Measurements from ENCODE around the gene BPTF.
"Not testable (repeated sequence)": the region's sequence is repeated elsewhere in the genome, so short reads cannot be mapped to it uniquely, and the experiment has no call there.

The BPTF gene

DNA sequence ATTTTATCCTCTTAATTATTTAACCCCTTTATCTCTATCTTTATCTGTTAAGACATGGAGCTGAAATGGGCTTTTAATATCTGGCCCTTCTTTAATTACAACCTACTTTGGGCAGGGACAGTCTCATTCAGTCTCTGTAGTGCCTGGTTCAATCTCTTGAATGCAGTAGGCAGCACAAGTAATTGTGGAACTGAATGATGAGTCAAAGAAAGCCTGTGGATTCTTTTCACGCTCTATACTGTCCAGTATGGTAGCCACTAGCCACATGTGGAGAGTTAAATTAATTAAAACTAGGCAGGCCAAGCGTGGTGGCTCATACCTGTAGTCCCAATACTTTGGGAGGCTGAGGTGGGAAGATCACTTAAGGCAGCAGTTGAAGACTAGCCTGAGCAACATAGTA, 9.3 kb downstream of the BPTF start:
- H3K27ac ChIP-seq = no peak overlapping the region
- TF ChIP-seq CTCF (conservative IDR thresholded peaks at IDR 0.05) (no peak), ZFX (IDR thresholded peaks at IDR 0.05) (no peak)

DNA sequence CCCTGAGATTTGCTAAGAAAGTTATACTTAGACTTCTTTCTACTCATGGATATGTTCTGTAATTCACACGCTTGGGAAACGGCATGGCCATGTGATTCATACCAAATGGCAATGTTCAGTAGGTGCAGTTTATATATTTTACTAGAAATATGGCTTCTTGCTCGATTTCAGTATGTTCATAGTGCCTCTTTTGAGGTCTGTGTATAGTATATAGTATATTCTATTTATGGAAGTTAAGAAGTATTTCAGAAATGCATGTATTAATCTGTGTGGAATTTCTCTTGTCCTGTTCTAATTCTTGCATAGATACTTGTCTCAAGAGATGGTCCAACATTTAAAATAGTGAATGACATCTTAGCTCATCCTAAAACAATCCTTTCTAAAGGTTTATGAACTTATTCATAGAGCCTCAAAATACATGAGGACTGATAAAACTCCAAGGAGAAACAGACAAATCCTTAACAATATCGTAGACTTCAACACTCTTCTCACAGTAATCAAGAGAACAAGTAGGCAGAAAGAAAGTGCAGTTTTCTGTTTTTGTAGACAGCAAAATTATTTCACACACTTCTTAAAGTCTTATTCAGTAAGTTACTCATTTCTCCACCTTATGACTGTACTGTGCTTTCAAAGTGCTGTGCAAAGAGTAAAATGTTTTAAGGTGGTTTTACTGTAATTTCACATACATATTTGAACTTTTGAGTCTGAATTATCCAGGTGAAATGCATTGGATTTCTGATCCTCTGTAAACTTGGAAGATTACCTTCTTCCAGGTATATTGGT, 11.1 kb downstream of the BPTF start:
- TF ChIP-seq ZFX (IDR thresholded peaks at IDR 0.05) (no peak), CTCF (conservative IDR thresholded peaks at IDR 0.05) (no peak)

GRCh38 chr17:67837965-67838364, 12.7 kb downstream of the BPTF start:
- no peak overlapping the region for H3K27ac ChIP-seq
- TF ChIP-seq CTCF (conservative IDR thresholded peaks at IDR 0.05) (no peak), ZFX (IDR thresholded peaks at IDR 0.05) (no peak)

More for the DNA sequence above, 11.1 kb downstream of the BPTF start:
- H3K27ac ChIP-seq = no peak overlapping the region

DNA sequence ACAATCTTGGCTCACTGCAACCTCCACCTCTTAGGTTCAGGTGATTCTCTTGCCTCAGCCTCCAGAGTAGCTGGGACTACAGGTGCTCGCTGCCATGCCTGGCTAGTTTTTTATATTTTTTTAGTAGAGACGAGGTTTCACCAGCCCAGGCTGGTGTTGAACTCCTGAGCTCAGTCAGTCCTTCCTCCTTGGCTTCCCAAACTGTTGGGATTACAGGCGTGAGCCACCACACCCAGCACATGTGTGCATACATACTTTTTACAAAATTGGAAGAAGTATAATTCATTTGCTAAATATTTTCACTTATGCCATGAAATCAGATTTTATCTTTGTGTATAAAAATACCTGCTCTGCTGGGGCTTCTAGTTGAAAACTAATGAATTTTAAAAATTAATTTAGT, 13.2 kb downstream of the BPTF start:
- TF ChIP-seq ZFX (IDR thresholded peaks at IDR 0.05) = no peak
- TF ChIP-seq CTCF (conservative IDR thresholded peaks at IDR 0.05) = no peak
- H3K27ac ChIP-seq = no peak overlapping the region

GRCh38 chr17:67841992-67842391, 16.7 kb downstream of the BPTF start:
- no peak overlapping the region for H3K27ac ChIP-seq
- TF ChIP-seq CTCF (conservative IDR thresholded peaks at IDR 0.05) = no peak
- no peak for TF ChIP-seq ZFX (IDR thresholded peaks at IDR 0.05)

DNA sequence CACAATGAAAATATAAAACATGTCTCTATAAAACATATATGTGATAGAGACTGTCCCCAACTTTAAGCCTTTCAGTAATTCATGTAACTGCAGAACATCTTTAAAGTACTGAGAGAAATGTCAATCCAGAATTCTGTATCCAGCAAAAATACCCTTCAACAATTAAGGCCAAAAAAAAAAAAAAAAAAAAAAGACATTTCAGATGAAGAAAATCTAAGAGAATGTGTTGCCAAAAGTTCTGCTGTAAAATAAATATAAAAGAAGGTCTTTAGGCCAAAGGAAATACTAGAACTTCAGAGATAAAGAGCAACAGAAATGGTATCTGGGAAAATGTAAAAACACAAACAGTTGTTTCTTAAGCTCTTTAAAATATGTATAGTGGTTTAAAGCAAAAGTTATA, 17.3 kb downstream of the BPTF start:
- TF ChIP-seq CTCF (conservative IDR thresholded peaks at IDR 0.05) (no peak), ZFX (IDR thresholded peaks at IDR 0.05) (no peak)
- no peak overlapping the region for H3K27ac ChIP-seq

- TF ChIP-seq CTCF (conservative IDR thresholded peaks at IDR 0.05) (no peak), ZFX (IDR thresholded peaks at IDR 0.05) (no peak)
- no peak overlapping the region for H3K27ac ChIP-seq
Observed at GRCh38 chr17:67845374-67845773, 20.1 kb downstream of the BPTF start.

DNA sequence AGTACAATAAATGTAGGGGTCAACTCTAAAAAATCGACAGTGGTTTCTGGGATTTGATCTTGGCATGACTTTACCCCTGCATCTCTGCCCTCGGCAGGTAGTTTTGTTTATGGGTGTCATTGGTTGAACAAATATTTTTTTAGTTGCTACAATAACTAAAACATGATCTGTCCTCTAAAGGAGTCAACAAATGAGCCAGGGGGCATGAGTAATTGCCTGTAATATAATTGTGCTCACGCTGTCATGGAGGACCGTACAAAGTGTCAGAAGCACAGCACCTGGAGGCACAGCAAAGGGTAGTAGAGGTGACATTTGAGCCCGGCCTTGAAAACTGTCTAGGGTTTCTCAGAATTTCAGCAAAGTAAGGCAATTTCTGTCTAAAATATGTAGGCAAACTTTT, 22.9 kb downstream of the BPTF start:
- not testable (repeated sequence) for H3K27ac ChIP-seq

DNA sequence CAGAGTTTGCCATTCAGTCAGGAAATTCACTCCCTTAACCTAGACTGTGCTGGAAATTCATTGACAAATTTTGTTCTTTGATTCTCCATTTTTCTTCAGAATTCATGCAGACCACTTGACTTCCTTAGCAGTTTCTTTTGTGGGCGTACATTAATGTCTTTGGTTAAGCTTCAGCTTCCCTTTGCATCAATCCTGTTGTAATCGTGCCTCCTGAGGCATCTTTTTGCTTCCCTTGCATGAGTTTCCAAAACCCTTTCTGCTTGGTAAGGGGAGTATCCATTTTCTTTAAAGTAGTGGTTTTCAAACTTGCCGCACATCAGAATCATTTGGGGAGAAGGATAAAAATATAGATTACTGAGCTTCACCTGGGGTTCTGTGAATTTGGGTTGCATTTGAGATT, 23.5 kb downstream of the BPTF start:
- H3K27ac ChIP-seq = not testable (repeated sequence)

Measured in C4-2B (cell line).